Peyer's patch (tissue), 4 donors: ENCODE data around the gene ACVR1C. TPM values are rescaled to one million over a fixed set of nuclear protein-coding genes. Genes with fewer than 3 reads are reported as not detected.

Experiments
- DNase-seq, 3 donors: peaks; one replicate each; pipeline ENCODE4 v3.0.0-alpha.2; 2017 to 2019
- H3K27ac ChIP-seq, 4 donors: fragments of 200-600 bp; sonication (generic); one replicate each; pipeline ENCODE4 v1.5.1; 2016 to 2019
- H3K27me3 ChIP-seq, 2 donors: fragments of 200-600 bp; sonication (generic); one replicate each; pipeline ENCODE4 v1.5.1; 2019
- H3K36me3 ChIP-seq, 3 donors: fragments of 200-600 bp; sonication (generic); one replicate each; pipeline ENCODE4 v1.5.1; 2016 to 2019
- H3K4me1 ChIP-seq, 4 donors: fragments of 200-600 bp; sonication (generic); one replicate each; pipeline ENCODE4 v1.5.1; 2016 to 2019
- H3K4me3 ChIP-seq, 4 donors: fragments of 200-600 bp; sonication (generic); 1 replicate in 3 of 4; 2 replicates in 1 of 4; pipeline ENCODE4 v1.5.1; 2016 to 2019; ENCODE audit warnings: mild to moderate bottlenecking in 1 of 4
- H3K9me3 ChIP-seq, 4 donors: fragments of 200-600 bp; sonication (generic); one replicate each; pipeline ENCODE4 v1.5.1; 2016 to 2019; ENCODE audit warnings: mild to moderate bottlenecking in 1 of 4
- POLR2A ChIP-seq, 2 donors: fragments of 450-650 bp; IDR thresholded peaks; one replicate each; pipeline ENCODE4 v1.5.1; 2017; ENCODE audit warnings: antibody characterized with exemption in 2 of 2, mild to moderate bottlenecking in 2 of 2, moderate library complexity in 2 of 2
- total RNA-seq, 4 donors: library from RNA; depleted of rRNA; stranded (reverse); fragments of >200 nt; gene quantifications; one replicate each; pipeline ENCODE4 v1.1.0, GENCODE V29; 2016
- TF ChIP-seq, protein P1 (sequence below), 6 experiments: fragments of 450-650 bp in 4 of 6; fragments of 200-600 bp in 2 of 6; sonication (generic) in 1 of 6; IDR thresholded peaks; one replicate each; pipeline ENCODE4 v1.5.1; 2017 to 2019; ENCODE audit warnings: antibody characterized with exemption in 6 of 6, mild to moderate bottlenecking in 3 of 6, moderate library complexity in 1 of 6

The ACVR1C gene
- total RNA-seq, 4 donors from 2014 or later = 2.3 to 5.0 (median 4.1) TPM

DNA sequence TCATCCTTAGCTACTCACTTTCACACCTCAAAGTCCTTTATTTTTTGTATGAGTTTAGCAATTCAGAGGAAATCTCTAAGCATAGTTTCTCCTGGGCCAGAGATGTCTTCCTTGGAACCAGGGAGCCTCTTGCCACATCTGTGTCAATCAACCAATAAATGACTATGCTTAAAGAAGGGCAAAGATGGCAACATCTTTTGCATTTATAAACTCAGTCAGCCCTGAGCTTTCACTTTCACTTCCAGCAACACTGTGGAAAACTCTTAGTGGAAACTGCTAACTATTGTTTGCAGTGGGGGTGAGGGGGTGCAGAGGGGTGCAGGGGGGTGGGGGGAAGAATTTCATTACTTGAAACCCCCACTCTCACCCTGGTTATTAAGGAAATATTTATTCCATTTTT is 3.4 kb downstream of the ACVR1C start:
- Histone ChIP-seq H3K27me3 (no peaks in the 10 kb centered on the region), H3K9me3 (no peaks in the 10 kb centered on the region)
- DNase-seq = no peak

DNA sequence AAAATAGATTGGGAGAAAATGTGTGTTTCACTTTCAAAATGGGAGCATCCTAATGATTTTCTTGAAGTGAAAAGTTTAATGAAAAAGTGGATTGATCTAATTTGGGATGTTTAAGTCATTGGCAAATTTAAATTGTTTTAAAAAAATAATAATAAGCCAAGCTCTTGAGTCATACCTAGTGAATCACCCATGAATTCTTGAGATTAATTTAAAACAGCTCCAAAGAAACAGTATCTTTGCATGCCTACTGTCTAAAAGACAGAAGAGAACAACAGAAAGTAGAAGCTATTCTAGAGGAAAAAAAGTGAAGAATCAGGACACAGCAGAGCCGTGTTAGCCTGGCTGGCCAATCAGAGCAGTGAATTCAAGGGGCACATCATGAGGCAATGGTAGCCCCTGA is 7.7 kb downstream of the ACVR1C start:
- Histone ChIP-seq H3K36me3 (no peaks in the 10 kb centered on the region), H3K9me3 (no peaks in the 10 kb centered on the region), H3K27me3 (no peaks in the 10 kb centered on the region), H3K4me3 (no peak overlapping the region), H3K27ac (no peak overlapping the region), H3K4me1 (no peaks in the 10 kb centered on the region)
- DNase-seq = no peak
- no peak for TF ChIP-seq POLR2A (IDR thresholded peaks at IDR 0.05)
- TF ChIP-seq, protein P1, sequence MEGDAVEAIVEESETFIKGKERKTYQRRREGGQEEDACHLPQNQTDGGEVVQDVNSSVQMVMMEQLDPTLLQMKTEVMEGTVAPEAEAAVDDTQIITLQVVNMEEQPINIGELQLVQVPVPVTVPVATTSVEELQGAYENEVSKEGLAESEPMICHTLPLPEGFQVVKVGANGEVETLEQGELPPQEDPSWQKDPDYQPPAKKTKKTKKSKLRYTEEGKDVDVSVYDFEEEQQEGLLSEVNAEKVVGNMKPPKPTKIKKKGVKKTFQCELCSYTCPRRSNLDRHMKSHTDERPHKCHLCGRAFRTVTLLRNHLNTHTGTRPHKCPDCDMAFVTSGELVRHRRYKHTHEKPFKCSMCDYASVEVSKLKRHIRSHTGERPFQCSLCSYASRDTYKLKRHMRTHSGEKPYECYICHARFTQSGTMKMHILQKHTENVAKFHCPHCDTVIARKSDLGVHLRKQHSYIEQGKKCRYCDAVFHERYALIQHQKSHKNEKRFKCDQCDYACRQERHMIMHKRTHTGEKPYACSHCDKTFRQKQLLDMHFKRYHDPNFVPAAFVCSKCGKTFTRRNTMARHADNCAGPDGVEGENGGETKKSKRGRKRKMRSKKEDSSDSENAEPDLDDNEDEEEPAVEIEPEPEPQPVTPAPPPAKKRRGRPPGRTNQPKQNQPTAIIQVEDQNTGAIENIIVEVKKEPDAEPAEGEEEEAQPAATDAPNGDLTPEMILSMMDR (IDR thresholded peaks at IDR 0.05) = no peak

More for the DNA sequence above, 3.4 kb downstream of the ACVR1C start:
- H3K36me3 ChIP-seq = no peaks in the 10 kb centered on the region
- no peak overlapping the region for H3K4me3 ChIP-seq
- no peak overlapping the region for H3K27ac ChIP-seq
- H3K4me1 ChIP-seq = peaks cover 0 to 7% (median 0%) of the 10 kb centered on the region in 4 donors
- TF ChIP-seq, protein P1 (IDR thresholded peaks at IDR 0.05) = no peak
- no peak for TF ChIP-seq POLR2A (IDR thresholded peaks at IDR 0.05)

DNA sequence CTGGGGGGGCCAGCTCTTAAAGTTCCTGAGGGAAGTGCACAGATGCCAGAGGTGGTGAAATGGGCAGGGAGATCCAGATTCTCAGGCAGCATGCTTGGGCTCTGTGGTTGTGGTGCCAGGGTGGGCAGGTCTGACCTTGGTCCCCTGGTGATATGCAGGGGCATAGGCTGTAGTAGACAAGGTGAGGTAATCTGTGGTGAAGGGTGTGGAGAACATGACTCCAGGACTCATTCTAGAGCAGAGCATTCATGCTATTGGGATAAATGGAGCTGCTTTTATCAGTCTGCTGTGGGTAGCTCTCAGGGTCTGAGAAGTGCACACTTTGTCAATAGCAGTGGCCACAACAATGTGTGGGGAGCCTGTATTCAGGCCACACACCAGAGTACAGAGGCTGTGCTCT is 16.9 kb downstream of the ACVR1C start:
- Histone ChIP-seq H3K36me3 (no peaks in the 10 kb centered on the region), H3K4me1 (no peaks in the 10 kb centered on the region), H3K27me3 (no peaks in the 10 kb centered on the region), H3K4me3 (no peak overlapping the region), H3K27ac (no peak overlapping the region), H3K9me3 (peaks cover 0 to 8% (median 0%) of the 10 kb centered on the region in 4 donors)
- TF ChIP-seq, protein P1 (IDR thresholded peaks at IDR 0.05) = no peak
- TF ChIP-seq POLR2A (IDR thresholded peaks at IDR 0.05) = no peak
- no peak for DNase-seq

DNA sequence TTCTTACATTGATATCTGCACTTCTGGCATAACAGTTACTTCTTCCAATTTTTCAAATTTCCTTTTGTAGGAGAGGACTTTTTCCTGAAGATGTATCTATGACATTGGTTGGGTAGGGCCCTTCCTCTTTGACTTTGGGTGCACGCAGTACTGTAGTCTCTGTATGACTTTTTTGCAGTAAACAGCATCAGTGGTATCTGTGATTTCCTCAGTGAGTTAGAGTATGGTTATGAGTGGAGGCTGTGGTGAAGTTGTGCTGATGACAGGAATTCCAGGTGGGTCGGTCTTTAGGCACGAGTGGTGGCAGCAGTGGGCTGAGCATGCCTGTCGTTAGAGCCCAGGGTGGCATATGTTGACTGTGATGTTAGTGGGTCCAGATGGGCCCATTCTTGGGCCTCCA is 17.6 kb downstream of the ACVR1C start:
- no peaks in the 10 kb centered on the region for H3K36me3 ChIP-seq
- no peaks in the 10 kb centered on the region for H3K4me1 ChIP-seq
- no peak overlapping the region for H3K27ac ChIP-seq
- no peak for DNase-seq
- no peak for TF ChIP-seq POLR2A (IDR thresholded peaks at IDR 0.05)
- TF ChIP-seq, protein P1 (IDR thresholded peaks at IDR 0.05) = no peak
- peaks cover 0 to 8% (median 0%) of the 10 kb centered on the region in 4 donors for H3K9me3 ChIP-seq
- no peaks in the 10 kb centered on the region for H3K27me3 ChIP-seq
- no peak overlapping the region for H3K4me3 ChIP-seq

DNA sequence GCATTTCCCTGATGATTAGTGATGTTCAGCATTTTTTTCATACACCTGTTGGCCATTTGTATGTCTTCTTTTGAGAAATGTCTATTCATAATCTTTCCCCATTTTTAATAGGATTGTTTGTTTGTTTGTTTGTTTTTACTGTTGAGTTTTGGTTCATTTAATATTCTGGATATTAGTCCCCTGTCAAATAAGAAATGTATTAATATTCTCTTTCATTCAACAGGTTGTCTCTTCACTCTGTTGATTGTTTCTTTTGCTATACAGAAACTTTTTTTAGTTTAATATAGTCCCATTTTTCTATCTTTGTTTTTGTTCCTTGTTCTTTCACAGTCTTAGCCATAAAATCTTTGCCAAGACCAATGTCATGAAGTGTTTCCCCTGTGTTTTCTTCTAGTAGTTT is 22.1 kb downstream of the ACVR1C start:
- Histone ChIP-seq H3K4me1 (no peaks in the 10 kb centered on the region), H3K36me3 (no peaks in the 10 kb centered on the region), H3K27me3 (no peaks in the 10 kb centered on the region), H3K9me3 (peaks cover 0 to 8% (median 0%) of the 10 kb centered on the region in 4 donors), H3K4me3 (no peak overlapping the region), H3K27ac (no peak overlapping the region)
- no peak for TF ChIP-seq POLR2A (IDR thresholded peaks at IDR 0.05)
- TF ChIP-seq, protein P1 (IDR thresholded peaks at IDR 0.05) = no peak
- no peak for DNase-seq

DNA sequence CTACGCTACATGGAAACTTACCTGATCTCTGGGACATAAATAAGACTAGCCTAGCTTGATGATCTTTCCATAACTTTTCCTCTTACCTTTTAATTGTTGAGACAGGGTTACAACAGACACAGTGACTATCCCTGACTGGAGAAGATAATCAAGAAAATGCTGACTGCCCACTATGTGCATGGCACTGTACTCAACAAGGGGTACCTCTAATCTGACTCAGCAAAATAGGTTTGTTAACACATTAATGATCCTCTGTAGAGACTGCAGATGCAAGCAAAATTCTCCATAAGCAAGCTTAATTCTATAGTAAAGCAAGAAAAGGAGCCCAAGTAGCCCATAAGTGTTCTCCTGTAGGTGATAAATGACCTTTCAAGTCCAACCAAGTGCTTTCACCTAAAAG is 25.5 kb downstream of the ACVR1C start:
- no peak overlapping the region for H3K4me3 ChIP-seq
- no peaks in the 10 kb centered on the region for H3K9me3 ChIP-seq
- H3K27ac ChIP-seq = no peak overlapping the region
- no peak for DNase-seq
- TF ChIP-seq POLR2A (IDR thresholded peaks at IDR 0.05) = no peak
- no peaks in the 10 kb centered on the region for H3K27me3 ChIP-seq
- no peaks in the 10 kb centered on the region for H3K36me3 ChIP-seq
- H3K4me1 ChIP-seq = no peaks in the 10 kb centered on the region
